Measurements from ENCODE around the gene STX10. TPM values are rescaled to one million over a fixed set of nuclear protein-coding genes. Genes with fewer than 3 reads are reported as not detected.
A peak's percentile ranks its signal among the peaks of the same experiment; 100 is the strongest.

STX10 gene
- total and polyA plus RNA-seq, 3 donors from 2014 or later, result 18.1 to 37.6 (median 27.2) TPM

DNA sequence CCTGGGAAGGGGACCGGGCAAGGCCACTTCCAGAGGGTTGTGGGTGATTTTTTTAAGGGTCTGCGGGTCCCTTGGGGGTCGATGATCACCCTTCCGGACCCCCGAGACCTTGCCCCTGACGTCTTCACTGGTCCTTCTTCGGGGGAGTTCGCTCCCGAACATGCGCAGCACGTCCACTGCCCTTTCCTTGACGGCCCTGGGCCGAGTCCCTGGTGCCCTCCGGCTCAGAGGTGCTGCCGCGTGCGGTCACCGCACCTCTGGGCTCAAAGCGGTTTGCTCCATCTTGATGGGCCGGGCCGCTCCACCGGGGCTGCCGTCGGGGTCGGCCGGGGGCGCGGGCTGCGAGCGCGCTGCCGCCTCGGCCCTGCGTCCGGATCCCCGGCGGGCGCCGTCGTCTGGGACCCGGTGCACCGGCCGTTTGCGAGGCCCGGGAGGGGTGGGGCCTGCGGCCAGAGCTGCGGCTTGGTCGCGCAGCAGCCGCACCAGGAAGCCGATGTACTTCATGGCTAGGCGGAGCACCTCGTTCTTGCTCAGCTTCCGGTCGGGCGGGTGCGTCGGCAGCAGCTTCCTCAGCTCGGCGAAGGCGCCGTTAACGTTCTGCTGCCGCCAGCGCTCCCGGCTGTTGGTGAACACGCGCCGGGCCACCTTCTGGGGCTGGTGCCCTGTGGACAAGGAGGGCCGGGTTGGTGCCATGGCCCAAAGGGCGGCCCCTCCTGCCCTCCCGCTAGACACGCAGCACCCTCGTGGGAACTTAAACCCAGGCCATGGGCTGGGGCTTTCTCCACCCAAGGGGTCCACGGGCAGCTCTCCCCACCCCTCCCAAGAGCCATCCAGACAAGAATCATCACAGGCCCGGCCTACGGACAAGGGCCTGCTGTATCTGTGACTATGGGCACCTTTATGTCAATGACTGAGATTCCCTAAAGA lies 50.8 kb downstream of the STX10 start:
- Histone ChIP-seq H3K36me3 (ENCODE audit: low read depth, missing control alignments) (no peaks in the 10 kb centered on the region), H3K4me1 (peaks cover 22% of the 10 kb centered on the region), H3K27ac (peak overlapping the region; percentile 75 to 86), H3K9me3 (no peaks in the 10 kb centered on the region), H3K27me3 (no peaks in the 10 kb centered on the region), H3K4me3 (peak overlapping the region; percentile 41 to 58)
- TF ChIP-seq POLR2A (IDR thresholded peaks at IDR 0.05), result no peak
- TF ChIP-seq, protein P1, sequence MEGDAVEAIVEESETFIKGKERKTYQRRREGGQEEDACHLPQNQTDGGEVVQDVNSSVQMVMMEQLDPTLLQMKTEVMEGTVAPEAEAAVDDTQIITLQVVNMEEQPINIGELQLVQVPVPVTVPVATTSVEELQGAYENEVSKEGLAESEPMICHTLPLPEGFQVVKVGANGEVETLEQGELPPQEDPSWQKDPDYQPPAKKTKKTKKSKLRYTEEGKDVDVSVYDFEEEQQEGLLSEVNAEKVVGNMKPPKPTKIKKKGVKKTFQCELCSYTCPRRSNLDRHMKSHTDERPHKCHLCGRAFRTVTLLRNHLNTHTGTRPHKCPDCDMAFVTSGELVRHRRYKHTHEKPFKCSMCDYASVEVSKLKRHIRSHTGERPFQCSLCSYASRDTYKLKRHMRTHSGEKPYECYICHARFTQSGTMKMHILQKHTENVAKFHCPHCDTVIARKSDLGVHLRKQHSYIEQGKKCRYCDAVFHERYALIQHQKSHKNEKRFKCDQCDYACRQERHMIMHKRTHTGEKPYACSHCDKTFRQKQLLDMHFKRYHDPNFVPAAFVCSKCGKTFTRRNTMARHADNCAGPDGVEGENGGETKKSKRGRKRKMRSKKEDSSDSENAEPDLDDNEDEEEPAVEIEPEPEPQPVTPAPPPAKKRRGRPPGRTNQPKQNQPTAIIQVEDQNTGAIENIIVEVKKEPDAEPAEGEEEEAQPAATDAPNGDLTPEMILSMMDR (IDR thresholded peaks at IDR 0.05), result no peak
- WGBS, 2 donors, result 32 to 52% methylated on average over 5 to 69 of the region's 77 CpGs
- peak; percentile 67 for DNase-seq
- intact Hi-C loops (cut with DNase I; ENCODE audit: low total_unique reads), result no loop called here

- WGBS, 2 donors, result 28 to 39% methylated on average over 36 to 53 of the region's 58 CpGs
- Histone ChIP-seq H3K36me3 (ENCODE audit: low read depth, missing control alignments) (no peaks in the 10 kb centered on the region), H3K27ac (peak overlapping the region; percentile 75 to 86)
Observed at GRCh38 chr19:13098277-13099072, 51.7 kb downstream of the STX10 start.

GRCh38 chr19:13097463-13098258 lies 52.5 kb downstream of the STX10 start:
- WGBS, 2 donors, result 18 to 21% methylated on average over 39 to 53 of the region's 69 CpGs
- DNase-seq, result peak; percentile 64
- Histone ChIP-seq H3K27ac (peak overlapping the region; percentile 75 to 86), H3K36me3 (ENCODE audit: low read depth, missing control alignments) (no peaks in the 10 kb centered on the region), H3K9me3 (no peaks in the 10 kb centered on the region), H3K4me3 (peak overlapping the region; percentile 41 to 58), H3K27me3 (no peaks in the 10 kb centered on the region), H3K4me1 (peaks cover 25% of the 10 kb centered on the region)
- intact Hi-C loops (cut with DNase I; ENCODE audit: low total_unique reads), result no loop called here
- TF ChIP-seq, protein P1 (IDR thresholded peaks at IDR 0.05), result no peak
- TF ChIP-seq POLR2A (IDR thresholded peaks at IDR 0.05), result no peak

More at GRCh38 chr19:13098277-13099072, 51.7 kb downstream of the STX10 start:
- no peaks in the 10 kb centered on the region for H3K27me3 ChIP-seq
- DNase-seq, result no peak
- TF ChIP-seq, protein P1 (IDR thresholded peaks at IDR 0.05), result no peak
- TF ChIP-seq POLR2A (IDR thresholded peaks at IDR 0.05), result no peak
- H3K9me3 ChIP-seq, result no peaks in the 10 kb centered on the region
- peak overlapping the region; percentile 41 to 58 for H3K4me3 ChIP-seq
- peaks cover 28% of the 10 kb centered on the region for H3K4me1 ChIP-seq
- intact Hi-C loops (cut with DNase I; ENCODE audit: low total_unique reads), result no loop called here

DNA sequence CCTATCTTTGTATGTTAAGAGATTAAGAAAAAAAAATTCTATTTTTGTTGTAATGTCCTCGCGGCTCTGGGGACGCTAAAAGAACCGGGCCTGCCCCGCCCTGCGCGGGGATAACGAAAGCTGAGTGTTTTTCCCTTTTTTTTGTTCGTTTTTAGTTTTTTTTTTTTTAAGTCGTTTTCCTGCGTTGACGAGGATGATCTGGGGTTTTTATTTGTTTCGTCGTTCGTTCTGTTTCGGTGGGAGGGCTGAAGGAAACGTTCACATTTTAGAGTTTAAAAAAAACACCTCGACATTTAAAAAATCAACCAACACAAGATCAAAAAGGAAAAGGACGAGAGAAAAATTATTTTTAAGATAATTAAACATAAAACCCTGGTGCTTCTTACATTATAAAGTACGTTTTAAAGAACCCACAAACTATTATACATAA lies 53.1 kb downstream of the STX10 start:
- 36 to 60% methylated on average over 20 of the region's 20 CpGs for WGBS, 2 donors

More for the DNA sequence above, 53.1 kb downstream of the STX10 start:
- Histone ChIP-seq H3K27me3 (no peaks in the 10 kb centered on the region), H3K4me1 (peaks cover 25% of the 10 kb centered on the region), H3K27ac (peak overlapping the region; percentile 75 to 86), H3K4me3 (peak overlapping the region in 1 of 2 donors; percentile 58), H3K9me3 (no peaks in the 10 kb centered on the region), H3K36me3 (ENCODE audit: low read depth, missing control alignments) (no peaks in the 10 kb centered on the region)
- intact Hi-C loops (cut with DNase I; ENCODE audit: low total_unique reads), result no loop called here
- no peak for DNase-seq
- TF ChIP-seq, protein P1 (IDR thresholded peaks at IDR 0.05), result no peak
- TF ChIP-seq POLR2A (IDR thresholded peaks at IDR 0.05), result no peak

Data from testis (tissue), 3 donors.